Stimulated activated CD4-positive, alpha-beta T cell treated with anti-CD3 and anti-CD28 coated beads, Interleukin-4, amount 100 ng/mL, for 24 hours (primary cell): Measurements from ENCODE around the gene KREMEN1.

ENCODE experiments used
- DNase-seq: peaks from one replicate; pipeline ENCODE4 v3.0.0-alpha.2; 2020

KREMEN1 gene

DNA sequence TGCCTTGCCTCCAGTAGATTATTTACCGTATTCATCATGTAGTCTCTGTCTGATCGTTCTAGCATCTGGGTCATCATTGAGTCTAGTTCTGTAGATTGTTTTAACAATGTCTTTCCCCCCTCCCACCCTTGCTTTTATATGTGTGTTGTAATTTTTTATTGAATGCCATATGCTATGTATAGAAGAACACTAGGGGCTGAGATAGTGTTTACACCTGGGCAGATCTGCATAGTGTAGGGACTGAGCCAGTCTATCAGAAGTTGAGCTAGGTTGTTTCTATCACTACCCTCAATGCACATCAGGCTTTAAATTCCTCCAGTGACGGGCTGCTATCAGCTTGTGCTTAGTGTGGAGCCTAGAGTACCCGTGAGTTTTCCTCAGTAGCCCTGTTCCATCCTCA is 61.6 kb downstream of the KREMEN1 start:
- DNase-seq = no peak

DNA sequence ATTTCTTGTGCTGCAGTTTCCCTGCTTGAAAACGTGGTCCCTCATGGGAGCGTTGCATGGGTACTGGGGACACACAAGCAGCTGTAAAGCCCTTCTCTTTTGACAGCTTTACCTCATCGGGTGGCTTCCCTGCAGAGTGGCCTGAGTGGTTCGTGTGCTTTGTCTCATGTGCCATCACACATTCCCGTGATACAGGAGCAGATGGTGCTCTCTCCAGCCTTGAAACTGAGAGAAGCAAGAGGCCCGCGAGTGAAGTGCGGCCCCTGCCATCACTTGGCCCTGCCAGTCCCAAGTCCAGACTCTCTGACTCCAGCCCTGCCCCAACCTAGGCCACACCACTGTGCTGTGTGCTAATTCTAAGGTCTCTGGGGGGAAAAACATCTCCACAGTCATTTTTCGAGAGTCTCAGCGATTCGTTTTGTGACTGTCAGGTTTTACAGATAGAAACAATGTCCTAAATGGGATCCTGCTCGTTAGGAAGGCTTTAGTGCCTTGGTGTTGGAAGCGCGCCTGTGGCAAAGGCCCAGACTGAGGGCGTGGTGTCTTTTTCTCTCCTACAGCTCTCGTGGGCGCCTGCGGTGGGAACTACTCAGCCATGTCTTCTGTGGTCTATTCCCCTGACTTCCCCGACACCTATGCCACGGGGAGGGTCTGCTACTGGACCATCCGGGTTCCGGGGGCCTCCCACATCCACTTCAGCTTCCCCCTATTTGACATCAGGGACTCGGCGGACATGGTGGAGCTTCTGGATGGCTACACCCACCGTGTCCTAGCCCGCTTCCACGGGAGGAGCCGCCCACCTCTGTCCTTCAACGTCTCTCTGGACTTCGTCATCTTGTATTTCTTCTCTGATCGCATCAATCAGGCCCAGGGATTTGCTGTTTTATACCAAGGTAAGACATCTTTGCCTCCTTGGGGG is 64.2 kb downstream of the KREMEN1 start:
- DNase-seq = no peak

DNA sequence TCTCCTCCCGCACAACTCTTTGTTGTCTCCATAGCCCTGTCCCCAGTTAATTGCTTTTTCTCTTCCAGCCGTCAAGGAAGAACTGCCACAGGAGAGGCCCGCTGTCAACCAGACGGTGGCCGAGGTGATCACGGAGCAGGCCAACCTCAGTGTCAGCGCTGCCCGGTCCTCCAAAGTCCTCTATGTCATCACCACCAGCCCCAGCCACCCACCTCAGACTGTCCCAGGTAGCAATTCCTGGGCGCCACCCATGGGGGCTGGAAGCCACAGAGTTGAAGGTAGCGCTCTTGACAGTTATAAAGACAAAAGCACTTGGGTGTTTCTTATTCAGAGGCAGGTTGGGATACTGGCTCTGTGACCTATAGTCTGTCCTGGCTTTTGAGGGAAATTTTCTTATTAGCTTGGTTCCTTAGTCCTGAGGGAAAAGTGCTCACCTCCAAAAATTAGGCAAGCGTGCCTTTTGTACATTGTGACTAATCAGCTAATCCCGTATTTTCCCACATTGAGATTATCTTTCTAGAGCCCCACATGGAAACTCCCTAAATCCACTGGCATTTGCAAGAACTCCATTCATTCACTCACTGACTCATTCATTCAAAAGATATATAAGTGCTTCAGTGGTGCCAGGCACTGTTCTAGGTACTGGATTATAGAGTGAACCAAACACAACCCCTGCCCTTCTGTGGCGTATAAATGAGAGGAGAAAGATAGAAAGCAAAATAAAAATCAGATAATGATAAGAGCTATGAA is 65.9 kb downstream of the KREMEN1 start:
- DNase-seq = no peak

DNA sequence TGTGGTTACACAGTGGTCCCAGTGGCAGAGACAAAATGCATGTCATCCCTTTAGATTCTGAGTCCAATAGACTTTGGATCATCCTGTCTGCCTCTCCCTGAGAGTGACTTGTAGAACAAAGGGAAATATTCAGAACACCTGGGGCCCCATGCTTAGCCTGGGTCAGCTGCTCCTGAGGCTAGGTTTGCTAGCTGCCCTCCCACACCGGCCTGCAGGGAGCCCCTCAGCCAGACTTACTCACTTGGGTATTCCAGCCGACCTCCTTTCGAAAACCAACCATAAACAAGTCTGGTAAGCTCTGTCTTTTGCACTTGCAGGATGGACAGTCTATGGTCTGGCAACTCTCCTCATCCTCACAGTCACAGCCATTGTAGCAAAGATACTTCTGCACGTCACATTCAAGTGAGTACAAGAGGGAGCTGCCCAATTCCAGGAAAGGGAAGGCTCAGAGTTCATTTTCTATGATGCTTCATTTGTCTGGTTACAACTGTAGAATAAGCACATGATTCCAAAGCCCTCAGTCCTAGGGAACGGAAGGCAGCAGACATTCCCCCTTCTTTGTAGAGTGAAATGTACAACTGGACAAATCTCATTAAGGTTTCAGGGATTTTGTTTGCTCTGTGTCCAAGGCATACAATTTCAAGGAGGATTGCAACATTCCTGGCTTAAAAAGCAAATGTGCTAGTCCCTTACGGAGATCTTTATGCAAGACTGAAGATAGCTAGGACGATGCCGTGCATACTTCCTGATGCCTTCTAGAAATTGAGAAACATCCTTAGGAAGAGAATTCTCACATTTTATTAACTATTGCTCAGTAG is 67.3 kb downstream of the KREMEN1 start:
- no peak for DNase-seq

DNA sequence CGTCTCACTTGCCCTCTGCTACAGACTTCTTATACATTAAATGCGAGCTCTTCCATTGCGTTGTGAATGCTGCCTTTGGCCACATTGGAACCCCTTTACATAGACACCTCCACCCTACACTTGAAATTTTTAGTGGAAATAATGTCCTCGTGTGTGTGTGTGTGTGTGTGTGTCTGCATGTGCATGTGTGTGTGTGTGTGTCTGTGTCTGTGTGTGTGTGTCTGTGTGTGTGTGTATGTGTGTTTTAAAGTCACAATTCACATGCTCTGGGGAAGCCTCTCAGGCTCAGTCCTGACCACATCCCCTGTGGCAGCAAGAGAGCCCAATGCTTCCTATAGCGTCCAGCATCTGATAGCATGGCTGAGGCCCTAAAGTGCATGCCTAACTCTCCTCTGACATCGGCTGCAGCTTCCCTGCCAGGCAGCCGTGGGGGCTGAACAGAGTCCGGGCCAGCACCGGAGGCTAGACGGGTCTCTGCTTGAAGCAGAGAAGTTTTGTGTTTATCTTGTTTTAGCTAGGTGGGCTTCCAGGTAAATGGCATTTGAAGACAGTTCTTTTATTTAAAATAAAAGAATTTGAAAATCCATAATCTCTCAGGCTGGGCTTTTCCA is 68.3 kb downstream of the KREMEN1 start:
- no peak for DNase-seq

DNA sequence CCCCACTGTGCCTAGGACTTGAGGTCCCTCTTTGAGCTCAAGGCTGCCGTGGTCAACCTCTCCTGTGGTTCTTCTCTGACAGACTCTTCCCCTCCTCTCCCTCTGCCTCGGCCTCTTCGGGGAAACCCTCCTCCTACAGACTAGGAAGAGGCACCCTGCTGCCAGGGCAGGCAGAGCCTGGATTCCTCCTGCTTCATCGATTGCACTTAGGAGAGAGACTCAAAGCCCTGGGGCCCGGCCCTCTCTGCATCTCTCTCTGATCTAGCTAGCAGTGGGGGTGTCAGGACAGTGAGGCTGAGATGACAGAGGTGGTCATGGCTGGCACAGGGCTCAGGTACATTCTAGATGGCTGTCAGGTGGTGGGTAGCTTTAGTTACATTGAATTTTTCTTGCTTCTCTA is 69.3 kb downstream of the KREMEN1 start:
- no peak for DNase-seq

DNA sequence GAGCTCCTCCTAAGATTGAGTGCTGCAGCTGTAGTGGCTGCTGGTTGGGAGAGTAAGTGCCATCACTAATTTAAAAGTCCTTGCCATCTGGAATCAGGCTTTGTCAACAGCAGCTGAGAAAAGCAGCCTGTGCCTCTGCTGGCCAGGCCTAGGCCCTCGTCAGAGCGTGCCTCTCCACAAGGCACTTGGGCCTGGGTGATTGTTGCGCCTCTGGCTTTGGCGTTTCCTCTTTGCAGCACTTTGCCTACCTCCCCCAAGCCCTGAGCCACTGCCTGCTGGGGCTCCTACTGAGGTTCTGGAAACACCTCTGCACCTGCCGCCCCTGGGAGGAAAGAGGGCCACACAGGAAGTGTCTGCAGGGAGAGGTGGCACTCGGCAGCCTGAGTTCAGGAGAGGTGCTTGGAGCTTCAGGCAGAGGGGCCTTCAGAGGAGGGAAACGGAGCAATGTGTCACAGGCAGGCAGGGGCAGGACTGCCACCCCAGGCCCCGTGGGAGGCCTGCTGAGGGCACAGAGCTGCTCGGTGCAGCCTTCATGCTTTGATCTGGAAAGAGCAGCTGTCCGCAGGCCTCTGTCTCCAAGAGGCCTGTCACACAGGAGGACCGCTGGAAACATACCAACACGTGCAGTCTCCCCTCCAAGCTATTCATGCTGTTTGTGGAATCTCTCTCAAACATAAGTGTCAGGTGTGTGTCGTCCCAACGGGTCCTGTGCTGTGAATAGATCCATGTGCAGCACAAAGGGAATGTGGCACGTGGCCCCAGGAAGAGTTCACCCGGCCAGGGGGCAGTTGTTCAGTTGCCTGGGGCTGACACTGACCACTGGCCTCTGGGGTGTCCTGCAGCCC is 71.3 kb downstream of the KREMEN1 start:
- no peak for DNase-seq

DNA sequence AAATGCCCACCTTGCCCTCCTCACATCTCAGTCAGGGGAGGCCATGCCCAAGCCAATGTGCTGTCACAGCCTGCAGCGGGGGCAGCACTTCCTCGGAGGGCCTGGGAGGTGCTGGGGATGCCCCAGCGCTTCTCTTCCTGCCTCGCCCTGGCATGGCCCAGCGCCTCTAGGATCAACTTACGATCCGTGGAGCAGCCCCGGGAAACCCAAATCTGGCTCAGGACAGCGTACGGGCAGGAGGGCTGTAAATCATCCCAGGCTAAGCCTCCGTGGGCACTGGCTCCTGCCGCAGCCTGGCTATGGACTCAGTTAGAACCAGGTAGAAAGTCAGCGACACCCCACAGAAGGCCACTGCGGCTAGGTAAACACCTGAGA is 71.9 kb downstream of the KREMEN1 start:
- DNase-seq = no peak

DNA sequence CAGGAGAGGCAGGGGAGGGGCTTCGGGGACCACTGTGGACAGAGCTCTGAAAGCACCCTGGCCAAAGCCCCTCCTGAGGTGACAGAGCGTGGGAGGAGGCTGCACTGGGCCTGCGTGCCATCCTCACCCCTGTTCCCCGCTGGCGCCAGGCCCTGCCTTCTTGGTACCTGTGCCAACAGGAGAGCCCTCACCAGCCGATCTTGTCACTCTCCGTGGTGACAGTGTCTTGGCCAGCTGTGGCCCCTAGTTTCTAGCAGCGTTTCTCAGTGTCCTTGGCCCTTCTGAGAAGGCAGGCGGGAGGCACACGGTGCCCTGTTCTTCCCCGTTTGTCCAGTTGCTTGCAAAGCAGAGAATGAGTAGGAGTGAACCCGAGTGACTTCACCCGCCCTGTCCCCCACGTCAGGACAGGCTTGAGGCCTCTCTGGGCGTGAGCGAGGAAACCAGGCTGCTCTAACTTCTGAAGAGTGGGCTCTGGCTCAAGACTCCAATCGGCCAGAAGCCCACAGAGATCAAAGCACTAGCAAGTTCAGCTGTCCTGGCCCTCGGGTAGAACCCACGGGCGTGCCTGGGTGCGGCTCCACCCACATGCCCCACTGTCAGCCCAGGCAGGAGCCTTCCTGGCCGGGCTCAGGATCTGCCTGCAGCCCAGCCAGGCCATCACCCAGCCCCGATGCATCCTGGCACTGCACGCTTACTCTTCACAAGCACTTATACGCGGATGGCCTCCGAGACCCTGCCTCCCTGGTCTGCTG is 72.7 kb downstream of the KREMEN1 start:
- DNase-seq = no peak

DNA sequence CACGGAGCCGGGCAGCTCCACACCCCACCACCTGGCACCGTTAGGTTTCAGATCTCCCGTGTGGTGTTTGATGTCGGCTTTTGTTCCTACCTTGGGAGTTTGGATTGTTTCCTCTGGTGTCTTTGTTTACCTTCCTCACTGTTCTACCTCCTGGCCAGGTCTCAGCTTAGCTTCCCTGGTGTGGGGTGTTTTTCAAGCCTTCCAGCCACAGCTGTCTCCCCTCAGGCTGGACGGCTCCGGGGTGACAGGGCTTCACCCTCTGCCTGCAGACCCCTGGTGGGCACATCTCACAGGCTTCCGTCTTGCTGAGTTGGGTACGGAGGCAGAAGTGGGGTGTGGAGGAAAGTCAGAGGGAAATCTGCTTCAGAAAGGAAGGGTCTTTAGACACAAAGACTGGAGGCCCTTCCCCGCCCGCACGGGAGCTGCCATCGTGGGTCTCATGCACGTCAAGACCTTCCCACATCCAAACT is 73.3 kb downstream of the KREMEN1 start:
- no peak for DNase-seq

DNA sequence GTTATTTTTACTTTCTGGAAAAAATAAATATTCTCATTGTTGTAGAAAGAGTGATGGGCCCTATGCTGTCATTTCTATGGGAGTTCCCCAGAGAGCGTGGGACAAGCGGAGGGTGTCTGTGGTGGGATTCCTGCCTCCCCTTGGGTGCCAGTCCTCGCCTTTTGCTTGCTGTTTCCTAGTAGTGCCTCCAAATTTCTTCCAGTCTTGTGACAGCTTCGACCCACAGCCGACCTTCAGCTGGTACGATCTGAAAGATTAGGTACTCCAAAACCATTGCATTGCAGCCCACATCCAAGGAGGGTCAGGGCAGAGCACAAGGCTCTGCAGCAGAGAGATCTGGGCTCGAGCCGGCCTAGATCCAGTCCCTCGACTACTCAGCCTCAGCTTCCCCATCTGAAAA is 73.9 kb downstream of the KREMEN1 start:
- no peak for DNase-seq

DNA sequence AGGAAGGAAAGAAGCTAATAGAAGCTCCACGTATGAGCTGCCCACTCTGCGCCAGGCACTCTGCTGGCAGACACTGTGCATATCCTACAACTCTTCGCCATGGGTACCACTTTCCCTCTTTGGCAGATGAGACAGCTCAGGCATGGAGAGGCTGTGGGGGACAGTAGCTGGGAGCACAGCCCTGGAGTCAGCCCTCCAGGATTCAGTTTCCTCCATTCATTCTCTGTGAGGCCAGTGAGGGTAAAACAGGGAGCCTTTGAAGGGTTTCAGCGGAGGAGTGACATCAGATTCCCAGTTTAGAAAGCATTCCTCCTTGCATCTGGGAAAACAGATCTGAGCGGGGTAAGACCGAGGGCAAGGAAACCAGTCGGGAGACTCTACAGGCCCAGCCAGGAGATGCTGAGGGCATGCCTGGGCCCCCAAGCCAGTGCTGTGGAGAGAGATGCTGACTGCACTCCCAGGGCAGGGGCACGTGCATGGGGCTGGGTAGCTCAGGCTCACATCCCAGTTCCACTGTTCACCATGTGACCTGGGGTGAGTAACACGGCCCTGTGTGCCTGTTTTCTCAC is 74.6 kb downstream of the KREMEN1 start:
- DNase-seq = no peak

DNA sequence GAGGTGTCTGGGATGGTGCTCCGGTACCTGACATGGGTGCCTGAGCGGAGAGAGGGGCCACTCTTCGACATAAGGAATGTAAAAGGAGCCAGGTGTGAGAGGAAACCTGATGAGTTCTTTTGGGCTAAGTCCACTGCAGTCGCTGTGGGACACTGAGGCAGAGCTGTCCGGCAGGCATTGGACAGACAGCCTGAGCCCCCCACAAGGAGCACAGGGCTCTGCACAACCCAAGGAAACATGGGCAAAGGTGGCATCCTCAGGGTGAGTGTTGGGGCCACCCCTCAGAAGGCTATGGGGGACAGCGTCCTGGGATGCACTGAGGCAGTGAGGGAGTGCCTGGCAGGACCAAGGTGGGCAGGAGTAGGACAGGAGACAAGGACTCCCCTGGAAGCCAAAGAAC is 75.2 kb downstream of the KREMEN1 start:
- no peak for DNase-seq

DNA sequence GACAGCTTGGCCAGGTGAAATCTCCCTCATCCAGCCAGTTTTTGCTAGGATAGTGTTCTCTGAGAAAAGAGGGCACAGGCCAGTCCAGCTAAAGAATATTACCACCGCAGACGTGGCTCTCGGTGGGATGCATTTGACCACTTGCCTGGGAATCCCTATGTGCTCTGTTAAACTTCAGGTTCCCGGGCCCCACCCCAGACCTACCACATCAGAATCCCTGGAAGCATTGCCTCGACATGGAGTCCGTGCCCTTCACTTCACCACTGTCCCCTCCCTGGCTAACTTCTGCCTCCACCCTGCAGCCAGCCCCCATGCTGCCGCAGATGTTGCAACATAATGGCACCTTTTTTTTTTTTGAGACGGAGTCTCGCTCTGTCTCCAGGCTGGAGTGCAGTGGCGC is 76.0 kb downstream of the KREMEN1 start:
- DNase-seq = no peak

DNA sequence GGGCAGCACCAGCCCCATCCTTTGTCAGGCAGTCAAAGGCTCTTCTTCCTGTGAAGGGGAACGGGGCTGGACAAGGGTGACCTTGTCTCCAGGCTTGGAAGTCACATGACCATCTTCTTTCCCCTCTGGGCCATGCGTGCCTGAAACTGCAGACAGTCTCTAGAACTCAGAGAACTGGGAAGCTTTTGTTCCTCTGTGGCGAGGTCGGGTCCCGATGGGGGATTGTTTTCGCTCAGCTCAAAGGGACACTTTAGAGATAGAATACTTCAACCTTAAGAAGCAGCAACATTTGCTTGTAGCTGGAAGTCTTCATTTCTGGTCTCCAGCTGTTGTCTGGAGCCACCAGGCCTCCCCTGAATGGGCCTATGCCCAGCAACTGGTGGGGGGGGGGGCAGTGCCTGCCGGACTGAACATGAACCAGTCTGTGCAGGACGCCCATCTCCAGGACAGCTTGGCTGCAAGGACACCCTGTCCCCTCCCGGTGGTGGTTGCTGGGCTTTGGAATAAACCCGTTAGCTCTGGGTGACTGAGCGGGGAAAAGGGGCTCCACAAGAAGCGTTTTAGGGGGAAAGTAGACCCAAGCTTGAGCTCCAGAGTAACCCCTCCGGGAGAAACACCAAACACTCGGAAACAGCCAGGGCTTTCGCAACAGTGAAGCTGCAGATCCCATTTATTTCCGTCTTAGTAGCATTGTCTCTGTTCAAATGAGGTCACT is 77.2 kb downstream of the KREMEN1 start:
- DNase-seq = no peak

DNA sequence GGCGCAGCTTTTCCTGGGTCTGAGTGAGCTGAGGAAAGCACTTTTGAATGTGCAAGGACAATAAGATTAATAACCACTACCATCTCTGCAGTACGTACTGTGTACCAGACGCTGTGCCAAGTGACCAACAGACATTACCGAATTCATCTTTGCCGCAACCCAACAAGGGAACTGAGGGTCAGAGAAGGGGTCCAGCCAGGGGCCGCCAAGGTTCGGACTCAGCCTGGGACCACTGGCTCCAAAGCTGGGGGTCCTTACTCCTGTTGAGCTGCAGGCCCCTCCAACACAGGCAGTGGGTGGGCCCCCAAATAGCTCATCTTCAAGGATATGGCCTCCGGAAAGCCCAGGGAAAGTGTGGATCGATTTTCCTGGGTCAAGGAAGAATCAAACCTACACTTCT is 77.9 kb downstream of the KREMEN1 start:
- DNase-seq = no peak

DNA sequence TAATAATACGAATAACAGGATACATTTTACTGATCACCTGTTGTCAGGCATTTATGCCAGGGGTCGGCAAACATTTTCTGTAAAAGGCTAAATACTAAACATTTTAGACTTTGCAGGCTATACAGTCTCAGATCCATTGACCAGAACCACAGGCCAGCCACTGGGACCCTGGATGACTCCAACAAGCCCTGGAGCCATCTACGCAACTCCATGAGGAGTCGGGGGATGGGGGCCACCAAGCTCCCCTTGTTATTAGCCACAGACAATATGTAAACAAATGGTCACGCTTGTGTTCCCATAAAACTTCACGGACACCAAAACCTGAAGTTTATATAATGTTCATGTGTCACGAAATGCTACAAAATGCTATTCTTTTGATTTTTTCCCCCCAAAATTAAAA is 78.5 kb downstream of the KREMEN1 start:
- no peak for DNase-seq

DNA sequence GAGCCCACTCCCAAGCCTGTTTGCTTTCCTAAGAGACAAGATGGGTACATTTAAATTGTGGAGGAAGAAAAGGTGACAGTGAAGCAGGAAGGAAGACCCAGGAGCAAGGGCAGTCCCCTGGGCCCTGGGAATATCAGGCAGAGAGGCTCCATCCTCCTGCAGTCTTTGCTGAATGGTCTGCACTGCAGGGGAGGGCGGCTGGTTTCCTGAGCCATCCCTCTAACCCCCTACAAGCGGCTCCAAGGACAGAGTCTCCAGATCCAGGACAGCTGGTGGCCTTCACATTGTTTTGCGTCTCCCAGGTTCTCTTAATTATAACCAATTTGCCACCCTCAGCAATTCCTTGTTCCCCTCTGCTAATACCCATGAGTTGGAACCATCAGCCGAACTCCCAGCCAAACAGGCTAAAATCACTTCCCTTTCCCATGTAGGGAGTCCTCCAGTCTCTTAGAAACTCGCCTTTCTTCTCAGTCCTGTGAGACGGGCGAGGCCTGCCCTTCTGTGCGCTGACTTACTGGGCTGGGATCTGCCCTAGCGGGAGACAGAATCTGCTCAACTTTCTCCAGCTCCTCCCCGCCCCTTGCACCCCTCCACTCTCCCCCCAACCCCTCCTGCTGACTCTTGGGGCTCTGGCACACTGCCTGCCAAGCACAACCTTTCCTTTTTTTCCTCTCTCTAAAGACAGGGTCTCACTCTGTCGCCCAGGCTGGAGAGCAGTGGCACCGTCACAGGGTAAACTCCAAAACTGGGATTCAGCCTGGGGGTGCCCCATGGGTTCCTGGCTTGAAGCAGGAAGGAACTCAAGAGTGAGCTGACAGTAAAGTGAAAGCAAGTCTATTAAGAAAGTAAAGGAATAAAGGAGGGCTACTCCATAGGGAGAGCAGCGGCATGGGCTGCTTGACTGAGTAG is 79.5 kb downstream of the KREMEN1 start:
- no peak for DNase-seq
